Activated T-helper 17 cell treated with anti-CD3 and anti-CD28 coated beads, Interleukin-2, amount 50 U/mL, for 72 hours (primary cell): ENCODE measurements around the gene HS3ST5. TPM values are rescaled to one million over a fixed set of nuclear protein-coding genes. Genes with fewer than 3 reads are reported as not detected.
"Not testable (repeated sequence)": the region's sequence is repeated elsewhere in the genome, so short reads cannot be mapped to it uniquely, and the experiment has no call there.

ENCODE experiments used
- ATAC-seq: fragments of 150-1000 bp; cut with Tn5 transposase; replicated peaks from 2 replicates; pipeline ENCODE4 v1.10.0; 2021; ENCODE audit warnings: mild to moderate bottlenecking, moderate library complexity
- H3K27ac Mint-ChIP-seq: one replicate; pipeline ENCODE4 v1.8.0; 2022; ENCODE audit warnings: mixed read lengths
- H3K27me3 Mint-ChIP-seq: one replicate; pipeline ENCODE4 v1.8.0; 2022; ENCODE audit warnings: mixed read lengths
- H3K36me3 Mint-ChIP-seq: one replicate; pipeline ENCODE4 v1.8.0; 2022; ENCODE audit warnings: low read depth, mild to moderate bottlenecking, mixed read lengths
- H3K4me1 Mint-ChIP-seq: one replicate; pipeline ENCODE4 v1.8.0; 2022; ENCODE audit warnings: mixed read lengths
- H3K4me3 Mint-ChIP-seq: one replicate; pipeline ENCODE4 v1.8.0; 2022; ENCODE audit warnings: mild to moderate bottlenecking, mixed read lengths
- H3K9me3 Mint-ChIP-seq: one replicate; pipeline ENCODE4 v1.8.0; 2022; ENCODE audit warnings: mixed read lengths
- total RNA-seq, 2 donors: library from RNA; stranded (reverse); gene quantifications; one replicate each; pipeline ENCODE4 v1.2.3, GENCODE V29; 2022

HS3ST5 gene
- total RNA-seq, 2 donors from 2014 or later: not detected

- Mint-ChIP-seq H3K27ac (no peak overlapping the region), H3K4me1 (no peaks in the 10 kb centered on the region), H3K27me3 (peaks cover 4% of the 10 kb centered on the region), H3K36me3 (no peaks in the 10 kb centered on the region), H3K4me3 (no peak overlapping the region), H3K9me3 (no peaks in the 10 kb centered on the region)
- ATAC-seq: no peak
Observed at GRCh38 chr6:114354482-114354881, 11.7 kb upstream of the HS3ST5 start.

- Mint-ChIP-seq H3K36me3 (no peaks in the 10 kb centered on the region), H3K27ac (no peak overlapping the region), H3K4me3 (no peak overlapping the region), H3K27me3 (peaks cover 28% of the 10 kb centered on the region), H3K9me3 (no peaks in the 10 kb centered on the region), H3K4me1 (no peaks in the 10 kb centered on the region)
- ATAC-seq: no peak
Observed at GRCh38 chr6:114346451-114346850, 3.6 kb upstream of the HS3ST5 start.

GRCh38 chr6:114344971-114345275 is 2.1 kb upstream of the HS3ST5 start:
- Mint-ChIP-seq H3K36me3 (no peaks in the 10 kb centered on the region), H3K4me1 (no peaks in the 10 kb centered on the region), H3K9me3 (no peaks in the 10 kb centered on the region), H3K27me3 (peaks cover 33% of the 10 kb centered on the region), H3K27ac (no peak overlapping the region), H3K4me3 (no peak overlapping the region)
- no peak for ATAC-seq

GRCh38 chr6:114344246-114344970 is 1.6 kb upstream of the HS3ST5 start:
- H3K27me3 Mint-ChIP-seq: peaks cover 38% of the 10 kb centered on the region
- no peaks in the 10 kb centered on the region for H3K36me3 Mint-ChIP-seq
- no peak overlapping the region for H3K27ac Mint-ChIP-seq
- H3K9me3 Mint-ChIP-seq: no peaks in the 10 kb centered on the region
- H3K4me3 Mint-ChIP-seq: peak overlapping the region; percentile 37
- no peaks in the 10 kb centered on the region for H3K4me1 Mint-ChIP-seq
- no peak for ATAC-seq

GRCh38 chr6:114343782-114344144 is 940 bp upstream of the HS3ST5 start:
- Mint-ChIP-seq H3K27me3 (peaks cover 43% of the 10 kb centered on the region), H3K36me3 (no peaks in the 10 kb centered on the region), H3K4me3 (peak overlapping the region; percentile 37), H3K27ac (no peak overlapping the region), H3K4me1 (no peaks in the 10 kb centered on the region), H3K9me3 (no peaks in the 10 kb centered on the region)
- no peak for ATAC-seq

- Mint-ChIP-seq H3K4me1 (no peaks in the 10 kb centered on the region), H3K27ac (no peak overlapping the region), H3K36me3 (no peaks in the 10 kb centered on the region), H3K27me3 (peaks cover 40% of the 10 kb centered on the region), H3K9me3 (no peaks in the 10 kb centered on the region), H3K4me3 (peak overlapping the region; percentile 19)
- no peak for ATAC-seq
Observed at GRCh38 chr6:114342086-114342825, 567 bp downstream of the HS3ST5 start.

GRCh38 chr6:114339706-114340105 is 3.1 kb downstream of the HS3ST5 start:
- ATAC-seq: no peak
- H3K4me3 Mint-ChIP-seq: no peak overlapping the region
- no peak overlapping the region for H3K27ac Mint-ChIP-seq
- H3K27me3 Mint-ChIP-seq: peaks cover 35% of the 10 kb centered on the region
- H3K36me3 Mint-ChIP-seq: no peaks in the 10 kb centered on the region
- H3K9me3 Mint-ChIP-seq: no peaks in the 10 kb centered on the region
- H3K4me1 Mint-ChIP-seq: no peaks in the 10 kb centered on the region

GRCh38 chr6:114334237-114334636 is 8.6 kb downstream of the HS3ST5 start:
- Mint-ChIP-seq H3K4me3 (no peak overlapping the region), H3K27me3 (peaks cover 6% of the 10 kb centered on the region), H3K27ac (no peak overlapping the region), H3K9me3 (no peaks in the 10 kb centered on the region), H3K36me3 (no peaks in the 10 kb centered on the region), H3K4me1 (no peaks in the 10 kb centered on the region)
- no peak for ATAC-seq

- H3K9me3 Mint-ChIP-seq: no peaks in the 10 kb centered on the region
- no peaks in the 10 kb centered on the region for H3K4me1 Mint-ChIP-seq
- H3K27ac Mint-ChIP-seq: no peak overlapping the region
- H3K4me3 Mint-ChIP-seq: no peak overlapping the region
- H3K27me3 Mint-ChIP-seq: peaks cover 2% of the 10 kb centered on the region
- no peak for ATAC-seq
- H3K36me3 Mint-ChIP-seq: no peaks in the 10 kb centered on the region
Observed at GRCh38 chr6:114327074-114327473, 15.7 kb downstream of the HS3ST5 start.

GRCh38 chr6:114323784-114324183 is 19.0 kb downstream of the HS3ST5 start:
- peaks cover 7% of the 10 kb centered on the region for H3K27me3 Mint-ChIP-seq
- no peaks in the 10 kb centered on the region for H3K36me3 Mint-ChIP-seq
- no peak overlapping the region for H3K27ac Mint-ChIP-seq
- H3K4me3 Mint-ChIP-seq: no peak overlapping the region
- no peak for ATAC-seq
- H3K4me1 Mint-ChIP-seq: no peaks in the 10 kb centered on the region
- H3K9me3 Mint-ChIP-seq: no peaks in the 10 kb centered on the region

GRCh38 chr6:114319749-114320148 is 23.1 kb downstream of the HS3ST5 start:
- H3K4me3 Mint-ChIP-seq: no peak overlapping the region
- H3K27me3 Mint-ChIP-seq: peaks cover 12% of the 10 kb centered on the region
- no peaks in the 10 kb centered on the region for H3K36me3 Mint-ChIP-seq
- no peaks in the 10 kb centered on the region for H3K9me3 Mint-ChIP-seq
- no peak for ATAC-seq
- H3K4me1 Mint-ChIP-seq: no peaks in the 10 kb centered on the region
- no peak overlapping the region for H3K27ac Mint-ChIP-seq

- no peak overlapping the region for H3K27ac Mint-ChIP-seq
- no peaks in the 10 kb centered on the region for H3K4me1 Mint-ChIP-seq
- no peaks in the 10 kb centered on the region for H3K9me3 Mint-ChIP-seq
- H3K27me3 Mint-ChIP-seq: peaks cover 12% of the 10 kb centered on the region
- ATAC-seq: no peak
- no peaks in the 10 kb centered on the region for H3K36me3 Mint-ChIP-seq
- no peak overlapping the region for H3K4me3 Mint-ChIP-seq
Observed at GRCh38 chr6:114315831-114316595, 26.8 kb downstream of the HS3ST5 start.

GRCh38 chr6:114313816-114314215 is 29.0 kb downstream of the HS3ST5 start:
- not testable (repeated sequence) for H3K9me3 Mint-ChIP-seq, H3K27ac Mint-ChIP-seq, H3K4me1 Mint-ChIP-seq, ATAC-seq, H3K36me3 Mint-ChIP-seq, H3K27me3 Mint-ChIP-seq, H3K4me3 Mint-ChIP-seq

GRCh38 chr6:114312931-114313330 is 29.9 kb downstream of the HS3ST5 start:
- ATAC-seq: no peak
- Mint-ChIP-seq H3K9me3 (no peaks in the 10 kb centered on the region), H3K27me3 (peaks cover 3% of the 10 kb centered on the region), H3K36me3 (no peaks in the 10 kb centered on the region), H3K27ac (no peak overlapping the region), H3K4me1 (no peaks in the 10 kb centered on the region), H3K4me3 (no peak overlapping the region)

GRCh38 chr6:114310053-114310452 is 32.8 kb downstream of the HS3ST5 start:
- H3K9me3 Mint-ChIP-seq: no peaks in the 10 kb centered on the region
- no peak overlapping the region for H3K4me3 Mint-ChIP-seq
- no peaks in the 10 kb centered on the region for H3K27me3 Mint-ChIP-seq
- no peak for ATAC-seq
- H3K36me3 Mint-ChIP-seq: no peaks in the 10 kb centered on the region
- H3K4me1 Mint-ChIP-seq: no peaks in the 10 kb centered on the region
- no peak overlapping the region for H3K27ac Mint-ChIP-seq
